Measurements from ENCODE around the gene KCNJ3.

The KCNJ3 gene

DNA sequence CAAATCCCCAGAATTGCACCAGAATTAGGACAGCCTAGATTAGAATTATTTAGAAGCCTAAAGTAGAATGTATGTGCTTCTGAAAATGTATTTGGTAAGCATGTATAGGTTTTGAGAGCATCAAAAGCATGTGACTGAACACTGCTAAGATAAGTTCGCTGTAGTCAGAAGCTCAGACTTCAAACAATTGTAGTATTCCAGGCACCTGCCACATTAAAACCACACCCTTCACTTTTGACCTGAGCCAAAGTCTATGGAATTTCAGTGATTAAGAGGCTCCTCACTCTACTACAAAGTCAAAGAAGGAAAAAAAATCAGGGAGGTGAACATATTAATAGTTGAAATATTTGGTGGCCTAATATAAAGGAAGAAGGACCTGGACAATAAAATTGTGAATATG lies 8.2 kb downstream of the KCNJ3 start:
- DNase-seq (ENCODE audit: low spot score), result no peak

DNA sequence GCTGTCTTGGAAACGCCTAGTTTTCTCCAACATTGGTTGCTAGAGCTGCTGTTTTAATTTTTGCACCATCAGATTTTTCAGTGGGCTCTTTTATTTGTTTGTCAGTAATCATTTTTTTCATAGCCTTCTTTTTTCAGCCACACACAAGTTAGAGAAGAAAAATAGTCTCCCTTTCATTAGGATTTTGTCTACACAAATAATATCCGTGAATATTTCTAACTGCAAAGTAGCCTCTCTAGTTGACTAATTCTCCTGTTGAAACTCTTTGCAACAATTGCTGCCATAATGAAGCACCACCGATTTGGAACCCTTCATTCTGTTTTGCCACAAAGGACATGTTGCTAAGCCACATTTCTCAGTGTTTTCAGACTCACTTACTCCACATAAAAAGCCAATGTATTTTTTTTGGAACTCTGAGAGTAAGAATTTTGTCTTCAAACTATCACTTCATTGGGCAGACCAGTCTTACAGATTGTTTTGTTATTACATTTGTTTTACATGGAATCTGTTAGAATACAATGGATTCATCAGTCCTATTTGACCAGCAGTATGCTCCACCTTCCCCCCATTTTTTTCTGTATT lies 9.6 kb downstream of the KCNJ3 start:
- DNase-seq (ENCODE audit: low spot score), result no peak

DNA sequence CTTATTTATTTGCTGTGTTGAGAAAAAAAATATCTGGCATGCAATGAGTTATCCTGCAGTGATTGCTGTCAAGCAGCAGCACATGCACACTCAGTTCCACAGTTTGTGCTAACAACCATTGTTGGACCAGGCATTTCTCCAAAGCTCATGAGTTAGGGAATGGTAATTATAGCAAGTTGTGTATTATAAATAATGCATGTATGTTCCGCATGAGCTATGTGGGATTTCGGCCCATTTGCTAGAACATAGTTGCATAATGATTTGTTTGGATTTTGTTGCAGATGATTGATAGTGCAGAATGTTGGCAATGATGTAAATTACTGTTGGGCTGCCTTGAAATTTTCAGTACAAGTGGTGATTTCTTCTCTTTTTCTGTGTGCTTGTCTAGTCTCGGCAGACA lies 10.7 kb downstream of the KCNJ3 start:
- no peak for DNase-seq (ENCODE audit: low spot score)

DNA sequence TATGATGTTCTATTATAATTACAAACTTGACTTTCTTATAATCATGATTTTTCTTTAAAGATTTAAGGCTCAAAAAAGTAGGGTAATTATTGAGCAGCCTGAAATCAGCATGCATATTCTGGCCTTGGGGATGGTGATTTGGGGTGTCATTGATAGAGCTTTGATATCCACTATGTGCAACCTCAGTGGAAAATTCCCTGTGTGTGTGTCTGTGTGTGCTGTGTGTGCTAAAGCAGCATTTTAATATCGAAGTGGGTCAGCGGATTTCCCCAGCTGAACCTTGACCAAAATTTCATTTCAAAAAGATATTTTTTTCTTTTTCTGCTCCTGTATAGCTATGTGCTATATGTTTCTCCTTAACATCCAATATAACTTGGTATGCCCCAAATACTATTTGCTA lies 11.6 kb downstream of the KCNJ3 start:
- DNase-seq (ENCODE audit: low spot score), result no peak

DNA sequence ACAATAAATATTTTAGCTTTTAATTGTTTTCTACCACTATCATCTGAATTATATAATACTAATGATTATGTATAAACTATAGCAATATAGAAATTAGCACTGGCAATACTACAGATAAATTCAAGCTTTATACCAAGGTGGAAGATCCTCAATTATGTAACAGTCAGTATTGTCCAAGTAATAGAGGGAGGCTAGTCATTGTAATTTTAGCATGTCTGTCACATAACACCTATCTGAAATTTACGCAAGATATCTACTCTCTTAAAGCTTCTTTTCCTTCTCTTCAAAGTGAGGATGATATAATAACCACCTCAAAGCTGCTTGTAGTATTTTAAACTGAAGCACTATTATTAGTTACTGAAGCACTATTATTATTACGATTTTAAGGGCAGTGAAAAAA lies 12.2 kb downstream of the KCNJ3 start:
- DNase-seq (ENCODE audit: low spot score), result no peak

DNA sequence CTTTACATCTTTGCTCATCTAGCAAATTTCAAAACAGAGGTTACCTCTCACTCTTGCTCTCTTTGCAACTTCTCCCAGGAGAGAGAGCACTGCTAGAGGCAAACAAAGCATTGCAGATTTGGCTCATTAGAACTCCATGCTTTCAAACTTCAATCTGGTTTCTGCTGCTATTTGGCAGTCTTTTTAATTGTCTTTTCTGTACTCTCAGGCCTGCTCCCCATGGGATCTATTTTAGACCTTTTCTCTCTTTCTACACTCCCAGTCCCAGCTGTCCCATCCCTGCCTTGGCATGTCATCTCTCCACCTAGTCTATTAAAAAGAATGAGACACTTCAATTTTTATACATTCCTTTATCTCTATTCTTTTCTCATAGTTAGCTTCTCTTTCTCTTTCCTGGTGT lies 15.2 kb downstream of the KCNJ3 start:
- DNase-seq (ENCODE audit: low spot score), result no peak

DNA sequence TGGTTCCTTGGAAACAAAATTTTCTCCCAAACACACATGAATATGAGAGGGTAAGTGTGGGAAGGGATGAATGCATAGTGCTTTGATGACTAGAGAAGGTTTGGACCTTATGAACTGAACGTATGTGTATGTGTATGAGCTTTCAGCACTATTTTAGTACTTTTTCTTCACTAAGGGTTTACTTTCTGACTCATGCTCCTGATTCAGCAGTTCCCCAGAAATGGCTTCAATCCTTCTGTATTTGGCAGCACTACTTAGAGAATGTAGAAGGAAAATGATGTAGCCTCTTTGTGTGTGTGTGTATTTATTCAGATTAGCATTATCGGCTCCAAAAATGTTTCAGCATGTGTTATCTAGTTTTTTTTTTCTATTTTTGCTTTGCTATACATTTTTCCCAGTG lies 22.2 kb downstream of the KCNJ3 start:
- DNase-seq (ENCODE audit: low spot score), result no peak

DNA sequence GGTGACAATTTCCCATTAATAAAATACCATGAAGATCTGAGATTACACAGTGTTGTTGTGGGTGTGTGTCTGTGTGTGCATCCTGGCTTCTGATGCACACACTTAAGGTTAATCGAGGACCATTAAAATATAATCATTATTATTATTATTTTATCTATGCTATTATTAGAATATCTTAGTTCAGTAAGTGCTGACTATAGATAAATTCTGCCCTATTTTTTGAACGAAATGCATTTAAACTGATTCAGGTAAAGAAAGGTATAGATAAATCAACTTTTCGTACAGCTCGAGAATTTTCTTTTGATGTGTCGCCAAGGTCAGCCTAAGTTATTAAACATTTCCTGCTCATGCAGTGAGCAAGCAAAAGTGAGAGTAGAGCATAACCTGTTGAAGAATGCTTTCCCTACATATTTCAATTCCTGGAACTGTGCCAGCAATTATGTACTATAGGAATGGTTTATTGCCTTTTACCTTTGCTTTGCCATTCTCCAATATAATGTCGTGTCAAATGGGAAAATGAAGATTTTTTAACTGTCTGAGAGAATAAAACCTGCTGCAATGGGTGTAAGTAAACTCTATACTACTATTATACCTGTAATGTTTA lies 25.8 kb downstream of the KCNJ3 start:
- no peak for DNase-seq (ENCODE audit: low spot score)

DNA sequence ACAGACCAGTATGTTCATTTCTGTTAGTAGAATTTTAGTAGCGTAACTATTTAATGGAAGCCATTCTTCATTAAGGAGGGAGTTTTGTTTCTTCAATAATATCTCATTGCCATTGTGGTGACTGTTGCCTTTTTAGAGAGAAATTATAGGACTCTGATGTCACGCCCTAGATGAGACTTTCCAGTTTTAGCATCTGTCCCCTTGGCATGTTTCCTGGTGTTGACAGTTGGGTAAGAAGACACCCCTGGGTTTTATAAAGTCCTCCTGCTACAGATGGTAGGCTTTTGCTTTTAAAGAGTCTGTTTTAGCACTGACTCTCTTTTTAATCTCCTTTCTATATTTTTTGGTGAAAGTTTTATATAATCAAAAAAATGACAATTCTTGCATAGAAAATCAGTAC lies 41.9 kb downstream of the KCNJ3 start:
- no peak for DNase-seq (ENCODE audit: low spot score)

DNA sequence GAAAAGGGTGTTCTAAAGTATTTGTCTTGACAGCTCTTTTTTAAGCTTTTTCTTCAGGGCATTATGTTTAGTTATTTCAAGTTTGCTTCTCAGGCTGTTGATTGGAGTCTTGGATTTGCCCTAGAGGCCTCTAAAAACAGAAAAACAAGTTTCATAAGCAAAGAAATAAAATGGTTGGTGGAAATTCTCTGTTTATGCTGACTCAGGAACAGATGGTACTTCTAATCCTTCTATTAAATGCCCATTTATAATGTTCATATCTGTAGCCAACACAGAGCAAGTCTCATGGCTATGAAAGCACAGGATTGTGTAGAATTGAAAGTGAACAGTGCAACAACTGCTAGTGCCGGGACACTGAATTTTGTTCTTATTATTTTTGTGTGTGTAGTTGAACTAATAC lies 60.4 kb downstream of the KCNJ3 start:
- DNase-seq (ENCODE audit: low spot score), result no peak

DNA sequence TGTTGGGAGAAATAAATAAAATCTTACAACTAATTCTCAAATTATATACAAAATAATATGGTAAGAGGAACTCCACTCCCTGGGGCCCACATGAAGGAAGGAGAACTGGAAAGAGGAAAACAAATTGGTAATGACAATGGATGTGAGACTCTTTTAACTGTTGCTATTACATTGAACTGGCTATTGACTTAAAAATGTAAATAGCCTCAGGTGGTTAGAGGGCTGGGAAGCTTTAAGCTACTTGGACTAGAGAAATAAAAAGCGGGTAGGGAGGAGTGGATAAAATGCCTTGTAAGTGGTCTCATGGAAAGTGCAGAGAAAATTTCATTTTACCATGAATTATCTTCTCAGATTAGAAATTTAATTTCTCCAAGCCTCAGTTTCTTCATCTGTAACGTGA lies 64.1 kb downstream of the KCNJ3 start:
- DNase-seq (ENCODE audit: low spot score), result no peak

DNA sequence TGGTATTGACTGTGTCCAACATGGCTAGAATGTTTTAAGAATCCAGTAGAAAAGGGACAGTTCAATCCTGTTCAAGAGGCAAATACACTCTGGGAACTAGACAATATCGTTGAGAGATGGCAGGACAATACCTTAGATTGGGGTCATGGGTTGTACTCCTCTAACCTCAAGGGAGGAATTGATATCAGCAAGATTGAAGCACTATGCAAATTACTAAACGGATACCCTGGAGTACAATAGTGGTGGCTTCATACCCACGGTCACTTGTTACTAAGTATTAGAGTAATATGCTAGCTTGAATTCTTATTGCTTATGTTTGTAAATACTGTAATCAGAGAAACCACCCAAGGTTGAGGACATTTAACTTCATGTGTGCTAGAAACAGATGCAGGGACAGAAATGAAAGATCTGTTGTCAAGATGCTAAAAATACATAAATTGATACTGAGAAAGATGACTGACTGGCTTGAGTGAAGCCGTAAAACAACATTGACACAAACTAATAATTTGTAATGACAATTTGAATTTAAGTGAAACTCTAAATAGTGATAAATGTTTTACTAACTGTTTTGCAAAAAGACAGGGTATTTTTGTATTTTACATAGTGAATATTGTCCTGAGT lies 73.3 kb downstream of the KCNJ3 start:
- no peak for DNase-seq (ENCODE audit: low spot score)

DNA sequence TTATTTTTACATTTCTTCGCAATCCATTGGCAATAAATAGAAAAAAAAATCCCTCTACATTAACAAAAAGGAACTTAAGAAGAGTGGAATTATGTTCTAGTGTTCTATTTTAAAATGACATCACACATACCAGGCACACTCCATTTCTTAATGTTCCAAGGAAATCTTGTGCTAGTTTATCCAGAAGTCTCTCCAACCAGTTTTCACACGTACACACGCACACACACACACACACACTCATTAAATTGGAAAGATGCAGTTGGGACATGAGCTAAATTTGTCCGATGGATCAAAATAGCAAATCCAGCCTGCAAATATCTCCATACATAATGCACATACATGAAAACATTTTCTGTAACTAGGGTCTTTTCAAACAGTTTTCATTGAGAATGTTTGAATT lies 78.3 kb downstream of the KCNJ3 start:
- DNase-seq (ENCODE audit: low spot score), result no peak

DNA sequence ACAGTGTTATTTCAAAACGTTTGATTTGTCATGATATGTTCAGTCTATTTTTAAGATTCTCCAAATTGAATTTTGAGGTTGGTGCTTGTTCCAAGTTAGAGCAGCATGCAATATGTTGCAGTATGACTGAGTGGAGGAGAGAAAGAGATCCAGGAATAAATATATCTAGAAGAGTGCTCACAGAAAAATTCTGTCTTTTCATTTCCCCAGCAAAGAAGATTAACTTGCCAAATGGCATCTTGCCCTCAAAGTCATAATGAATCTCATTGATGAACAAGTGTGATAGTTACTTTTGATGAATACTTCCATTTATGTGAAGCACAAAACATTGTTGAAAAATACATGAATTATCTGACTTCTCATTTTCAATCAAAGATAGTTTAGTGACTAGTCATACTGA lies 95.9 kb downstream of the KCNJ3 start:
- DNase-seq (ENCODE audit: low spot score), result no peak

DNA sequence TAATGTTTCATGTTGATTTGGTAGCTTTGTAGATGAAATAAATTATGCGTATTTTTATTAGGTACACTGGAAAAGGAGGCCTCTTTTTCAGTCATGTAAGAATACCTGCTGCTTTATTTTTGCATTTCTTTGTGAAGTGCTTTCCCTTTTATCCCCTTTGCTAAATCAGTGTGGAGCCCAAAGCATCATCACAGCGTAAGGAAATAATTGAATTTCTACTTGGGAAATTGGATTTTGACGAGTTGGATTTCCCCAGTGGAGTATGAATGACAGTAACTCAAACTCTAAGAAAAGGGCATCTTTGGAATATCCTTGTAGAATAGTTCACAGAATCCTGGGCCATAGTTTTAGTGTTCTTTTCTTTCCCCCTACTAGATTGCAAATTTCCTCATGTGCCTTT lies 97.2 kb downstream of the KCNJ3 start:
- no peak for DNase-seq (ENCODE audit: low spot score)

DNA sequence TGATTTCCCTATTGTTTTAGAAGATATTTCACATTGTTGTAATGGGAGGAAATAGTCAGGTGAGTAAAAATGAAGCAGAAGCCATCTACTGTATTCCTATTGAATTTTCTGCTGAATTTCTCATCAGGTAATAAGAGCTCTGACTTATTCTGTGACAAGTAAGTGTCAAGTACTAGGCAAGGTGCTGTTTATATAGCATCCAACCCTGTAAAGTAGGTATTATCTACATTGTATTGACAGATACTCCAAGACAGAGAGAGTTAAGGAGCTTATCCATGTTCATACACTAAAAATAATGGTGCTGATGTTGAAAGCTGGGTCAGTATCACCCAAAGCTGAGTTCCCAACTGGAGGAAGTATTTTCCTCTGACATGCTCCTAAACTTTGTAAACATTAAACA lies 106.0 kb downstream of the KCNJ3 start:
- DNase-seq (ENCODE audit: low spot score), result no peak

DNA sequence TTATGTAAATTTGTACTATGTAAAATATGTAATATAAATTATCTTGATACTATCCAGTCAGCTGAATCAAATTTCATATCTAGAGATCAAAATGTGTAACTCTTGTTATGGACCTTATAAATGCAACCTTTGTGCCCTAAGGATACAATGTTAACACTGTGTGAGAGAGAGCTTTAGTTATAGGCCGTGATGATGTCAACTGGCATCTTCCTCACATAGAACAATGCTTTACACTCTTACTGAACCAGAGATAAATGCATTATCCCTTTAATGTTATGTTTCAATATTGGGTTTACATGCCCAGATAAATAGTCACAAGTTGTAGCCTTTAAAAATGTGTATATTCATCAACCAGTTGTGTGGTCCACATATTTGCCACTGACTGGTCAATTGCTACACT lies 115.1 kb downstream of the KCNJ3 start:
- no peak for DNase-seq (ENCODE audit: low spot score)

DNA sequence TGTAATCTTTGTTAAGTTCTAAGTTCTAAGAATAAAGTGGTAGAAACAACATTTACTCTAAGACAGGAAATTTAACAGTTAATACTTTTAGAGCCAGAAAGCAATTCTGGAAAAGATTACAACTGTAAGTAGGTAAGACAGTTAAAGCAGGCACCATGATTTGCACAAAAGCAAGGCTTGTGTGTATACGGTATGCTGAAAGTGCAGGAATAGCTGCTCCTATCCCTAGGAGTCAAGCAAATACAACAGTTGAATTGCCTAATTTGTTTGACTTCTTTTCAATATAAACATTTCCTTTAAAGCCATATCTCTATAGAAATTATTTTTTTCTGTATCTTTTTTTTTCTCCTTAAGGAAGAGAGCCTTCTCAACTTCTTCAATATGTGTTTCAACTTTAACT lies 116.4 kb downstream of the KCNJ3 start:
- no peak for DNase-seq (ENCODE audit: low spot score)

DNA sequence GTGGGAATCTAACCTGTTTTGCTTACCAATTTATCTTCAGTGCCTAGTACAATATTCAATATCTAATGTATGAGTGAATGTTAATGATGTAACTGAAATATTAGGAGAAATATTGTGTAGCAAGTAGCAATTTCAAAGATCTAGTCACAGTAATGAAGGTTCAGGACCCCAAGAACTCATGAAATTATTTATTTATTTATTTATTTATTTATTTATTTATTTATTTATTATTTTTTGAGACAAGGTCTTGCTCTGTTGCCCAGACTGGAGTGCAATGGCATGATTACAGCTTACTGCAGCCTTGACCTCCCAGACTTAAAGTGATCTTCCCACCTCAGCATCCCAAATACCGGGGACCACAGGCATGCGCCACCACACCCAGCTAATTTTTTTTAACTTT lies 126.9 kb downstream of the KCNJ3 start:
- DNase-seq (ENCODE audit: low spot score), result no peak

DNA sequence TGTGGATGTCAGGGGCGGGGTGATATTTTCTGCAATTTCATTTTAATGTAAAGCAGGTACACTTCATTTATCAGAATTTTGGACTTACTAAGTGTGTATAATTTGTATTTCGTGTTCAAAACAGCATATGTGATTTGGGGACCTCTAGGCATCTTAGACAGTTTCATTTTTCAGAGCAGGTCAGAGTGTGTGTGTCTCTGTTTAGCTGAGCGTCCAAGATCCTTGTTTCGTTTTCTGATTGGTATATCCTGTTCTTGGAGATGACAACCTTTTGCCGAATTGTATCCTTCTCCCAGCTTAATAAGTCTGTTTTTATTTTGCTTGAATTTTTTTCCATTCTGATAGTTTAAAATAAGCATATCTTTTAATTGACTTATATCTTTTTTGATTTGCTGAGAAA lies 128.3 kb downstream of the KCNJ3 start:
- DNase-seq (ENCODE audit: low spot score), result no peak

DNA sequence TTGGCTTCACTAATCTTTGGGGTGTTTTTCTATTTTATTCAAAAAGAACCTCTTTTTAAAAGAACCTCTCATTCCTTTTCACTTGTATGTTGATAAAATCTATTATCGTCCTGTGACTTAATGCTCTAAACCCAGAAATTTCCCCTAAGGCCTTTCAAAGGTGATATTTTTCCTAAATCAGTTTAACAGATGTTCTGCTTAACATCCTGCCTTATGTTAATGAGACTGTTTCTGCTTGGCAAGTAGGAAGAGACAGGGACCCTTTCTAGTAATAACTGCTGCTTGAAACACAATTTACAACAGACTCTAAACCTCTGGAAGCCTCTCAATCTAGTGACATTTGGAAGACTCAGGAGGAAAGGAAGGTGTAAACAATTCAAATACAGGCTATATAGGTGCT lies 128.8 kb downstream of the KCNJ3 start:
- no peak for DNase-seq (ENCODE audit: low spot score)

DNA sequence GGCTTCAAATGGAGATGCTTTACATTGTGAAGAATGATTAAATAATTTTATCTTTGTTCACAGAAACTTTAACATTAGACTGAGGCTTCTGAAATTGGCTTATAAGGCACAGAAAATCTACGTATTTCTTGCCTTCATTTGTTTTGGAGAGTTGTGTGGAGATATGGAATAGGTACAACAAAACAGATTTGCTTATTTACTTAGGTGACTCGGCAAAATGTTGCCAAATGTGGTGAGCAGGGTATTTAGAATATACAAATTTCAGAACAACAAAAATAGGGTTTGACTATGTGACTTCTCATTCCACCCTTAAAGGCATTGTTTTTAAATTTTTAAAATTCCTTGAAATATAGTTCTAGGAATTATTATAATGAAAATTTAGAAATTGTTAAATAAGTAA lies 134.2 kb downstream of the KCNJ3 start:
- DNase-seq (ENCODE audit: low spot score), result no peak

DNA sequence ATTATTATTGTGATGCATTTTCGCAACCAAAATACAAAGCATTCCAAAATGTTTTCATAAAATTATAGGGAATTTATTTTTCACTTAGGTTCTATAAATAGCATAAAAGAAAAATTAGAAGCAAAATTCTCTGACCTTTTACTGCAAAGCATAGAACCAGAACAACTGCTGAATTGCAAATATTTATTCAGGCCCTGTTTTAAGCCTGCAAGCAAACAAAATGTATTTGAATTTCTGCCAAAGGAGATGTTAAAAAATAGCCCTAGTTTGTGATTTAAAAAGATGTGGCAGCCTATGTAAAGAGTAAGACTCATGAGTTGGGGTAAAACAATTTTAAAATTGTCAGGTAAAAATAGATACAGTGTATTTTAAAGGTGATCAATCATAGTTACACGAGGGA lies 138.1 kb downstream of the KCNJ3 start:
- DNase-seq (ENCODE audit: low spot score), result no peak

DNA sequence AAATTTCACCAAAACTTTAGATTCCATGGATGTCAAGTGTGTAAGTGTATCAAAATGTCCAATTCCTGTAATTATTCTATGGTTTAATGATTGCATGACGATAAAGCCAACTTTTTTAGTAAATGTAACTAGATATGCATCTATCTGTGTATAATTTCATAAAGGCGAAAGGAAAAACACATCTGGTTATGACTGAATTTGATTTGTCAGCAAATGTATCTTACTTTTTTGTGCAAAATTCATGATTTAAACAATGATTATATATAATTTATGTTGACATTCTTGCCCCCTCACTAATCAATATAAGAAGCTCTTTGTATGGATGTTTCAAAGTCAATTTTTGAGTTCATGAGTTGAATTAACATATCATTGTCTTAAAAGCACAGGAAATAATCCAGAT lies 138.5 kb downstream of the KCNJ3 start:
- no peak for DNase-seq (ENCODE audit: low spot score)

Measured in activated CD4-positive, alpha-beta T cell treated with anti-CD3 and anti-CD28 coated beads, Interleukin-2, Interleukin-4, amounts not matched to agents 100 ng/mL and 50 ng/mL, durations not matched to agents 16 hours and 8 hours (primary cell).